Caco-2 (cell line): ENCODE measurements around the gene GNPTAB. TPM values are rescaled to one million over a fixed set of nuclear protein-coding genes. Genes with fewer than 3 reads are reported as not detected.

Source experiments
- BruUV-seq: library from RNA; stranded (reverse); fragments of 400-500 nt; replicated peaks from 2 replicates; lab custom pipeline; 2021; lab: Mats Ljungman, UMichigan
- CTCF ChIA-PET: fragments of 300-600 bp; sonication (Branson Sonifier 250); formaldehyde crosslinking; loops from one replicate; lab custom pipeline; 2022; ENCODE audit warnings: antibody characterized with exemption; lab: Charles Lee
- POLR2A ChIA-PET: fragments of 300-600 bp; sonication (Branson Sonifier 250); formaldehyde crosslinking; loops from one replicate; lab custom pipeline; 2022; ENCODE audit warnings: antibody characterized with exemption; lab: Charles Lee
- DNase-seq, 2 experiments: peaks; one replicate each; pipeline versions ENCODE4 v3.0.0 to v3.0.0-alpha.2; 2020 to 2022
- H3K27me3 ChIP-seq: replicated peaks from 2 replicates; pipeline ENCODE4 v1.6.0; 2011; ENCODE audit warnings: low read length; ENCODE audit not compliant: control insufficient read depth, insufficient read depth
- H3K36me3 ChIP-seq: 2 replicates; pipeline ENCODE4 v1.5.1; 2011; ENCODE audit warnings: low read length; ENCODE audit not compliant: control insufficient read depth, insufficient read depth
- H3K4me1 ChIP-seq: fragments of 250-450 bp; sonication (Bioruptor Pico); 2 replicates; pipeline ENCODE4 v1.5.1; 2020; ENCODE audit warnings: mild to moderate bottlenecking
- H3K4me3 ChIP-seq: 2 replicates; pipeline ENCODE4 v1.5.1; 2011; ENCODE audit warnings: low read depth, mild to moderate bottlenecking, control low read depth, low read length
- H3K9me3 ChIP-seq: fragments of 250-450 bp; sonication (Bioruptor Pico); 2 replicates; pipeline ENCODE4 v1.5.1; 2020; ENCODE audit warnings: mild to moderate bottlenecking, moderate library complexity
- H3K27ac Mint-ChIP-seq: one replicate; pipeline ENCODE4 v1.8.0; 2022; ENCODE audit warnings: mixed read lengths; ENCODE audit not compliant: unreplicated experiment
- H3K27me3 Mint-ChIP-seq: one replicate; pipeline ENCODE4 v1.8.0; 2022; ENCODE audit warnings: mixed read lengths; ENCODE audit not compliant: insufficient read depth, unreplicated experiment
- H3K36me3 Mint-ChIP-seq: one replicate; pipeline ENCODE4 v1.8.0; 2022; ENCODE audit warnings: mild to moderate bottlenecking, mixed read lengths; ENCODE audit not compliant: insufficient read depth, unreplicated experiment
- H3K4me1 Mint-ChIP-seq: one replicate; pipeline ENCODE4 v1.8.0; 2022; ENCODE audit warnings: low read depth, mixed read lengths; ENCODE audit not compliant: unreplicated experiment
- H3K4me3 Mint-ChIP-seq: one replicate; pipeline ENCODE4 v1.8.0; 2022; ENCODE audit warnings: mild to moderate bottlenecking, moderate library complexity, mixed read lengths; ENCODE audit not compliant: unreplicated experiment
- H3K9me3 Mint-ChIP-seq: one replicate; pipeline ENCODE4 v1.8.0; 2022; ENCODE audit warnings: mixed read lengths; ENCODE audit not compliant: unreplicated experiment
- CTCF ChIP-seq, 2 experiments: fragments of 200-600 bp in 1 of 2; IDR thresholded peaks; 1 replicate in 1 of 2; 2 replicates in 1 of 2; pipeline versions ENCODE4 v1.5.1 to v1.8.0; 2011 to 2022; ENCODE audit warnings: antibody characterized with exemption in 1 of 2, control low read depth in 1 of 2, inconsistent platforms in 1 of 2, low read depth in 1 of 2, low read length in 1 of 2, mild to moderate bottlenecking in 1 of 2, moderate library complexity in 1 of 2; ENCODE audit not compliant: insufficient read depth in 1 of 2, severe bottlenecking in 1 of 2, unreplicated experiment in 1 of 2
- intact Hi-C: fragments of 100-400 bp; cut with micrococcal nuclease; formaldehyde crosslinking; loops from one replicate; pipeline ENCODE4 v1.10.0; 2022; ENCODE audit not compliant: unreplicated experiment
- total RNA-seq: library from RNA; stranded (reverse); gene quantifications from 2 replicates; pipeline ENCODE4 v1.2.3, GENCODE V29; 2022

GNPTAB gene
- total RNA-seq, 1 experiment from 2014 or later = 39.1 TPM

DNA sequence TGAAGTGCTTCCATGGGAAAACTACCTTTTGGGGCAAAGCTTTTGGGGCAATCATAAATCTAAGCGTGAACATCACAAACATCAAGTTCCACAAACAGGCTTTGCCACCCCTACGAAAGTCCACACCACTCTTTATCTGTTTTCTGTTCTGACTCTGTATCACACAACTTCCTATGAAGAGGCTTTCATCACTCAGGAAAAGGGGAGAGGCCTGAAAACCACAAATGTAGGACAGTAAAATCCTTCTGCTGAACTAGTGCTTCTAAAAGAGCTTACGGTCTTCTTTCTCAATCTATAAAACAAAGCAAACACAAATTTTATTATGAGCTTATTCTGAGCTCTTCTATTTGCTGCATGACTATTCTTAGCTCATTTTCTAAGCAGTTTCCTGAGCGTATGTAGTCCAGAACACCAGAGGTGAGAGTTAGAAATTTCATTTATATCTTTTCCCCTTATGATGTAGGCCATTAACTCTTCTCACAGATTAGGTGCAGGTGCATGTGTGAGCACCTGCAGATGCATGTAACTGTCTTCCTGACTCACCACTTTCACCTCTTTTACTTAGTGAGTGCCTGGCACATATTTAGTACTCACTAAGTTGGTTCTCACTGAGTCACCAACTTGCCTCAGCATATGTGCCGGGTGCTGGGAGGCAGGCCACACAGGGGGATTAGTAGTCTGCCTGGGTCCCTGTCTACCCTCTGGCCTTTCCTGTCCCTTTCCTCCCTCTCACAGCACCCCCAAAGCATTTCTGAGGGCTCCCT is 58.6 kb downstream of the GNPTAB start:
- Histone ChIP-seq H3K27me3 (no peaks in the 10 kb centered on the region), H3K4me3 (no peak overlapping the region), H3K36me3 (no peaks in the 10 kb centered on the region), H3K9me3 (no peaks in the 10 kb centered on the region), H3K4me1 (no peaks in the 10 kb centered on the region)
- POLR2A ChIA-PET = no interaction called here
- no peaks in the 10 kb centered on the region for H3K9me3 Mint-ChIP-seq
- no peaks in the 10 kb centered on the region for H3K27me3 Mint-ChIP-seq
- TF ChIP-seq CTCF (IDR thresholded peaks at IDR 0.05; ENCODE audit: insufficient read depth in 1 of 2, low read depth in 1 of 2, low read length in 1 of 2, severe bottlenecking in 1 of 2, unreplicated experiment in 1 of 2) = no peak
- intact Hi-C loops = loop anchor here (2.0 to 5.0 kb wide), 2 partner anchors 165 to 357 kb away; no protein-coding TSS in a partner anchor
- BruUV-seq = no TSS peak
- DNase-seq = no peak
- no peak overlapping the region for H3K4me3 Mint-ChIP-seq
- CTCF ChIA-PET = interaction anchor here (2.7 kb wide), 1 partner anchor 59 kb away, joined by 34 read pairs; the partner anchor contains the start of gene GNPTAB
- peaks cover 20% of the 10 kb centered on the region for H3K36me3 Mint-ChIP-seq
- H3K4me1 Mint-ChIP-seq = peaks cover 10% of the 10 kb centered on the region
- no peak overlapping the region for H3K27ac Mint-ChIP-seq

DNA sequence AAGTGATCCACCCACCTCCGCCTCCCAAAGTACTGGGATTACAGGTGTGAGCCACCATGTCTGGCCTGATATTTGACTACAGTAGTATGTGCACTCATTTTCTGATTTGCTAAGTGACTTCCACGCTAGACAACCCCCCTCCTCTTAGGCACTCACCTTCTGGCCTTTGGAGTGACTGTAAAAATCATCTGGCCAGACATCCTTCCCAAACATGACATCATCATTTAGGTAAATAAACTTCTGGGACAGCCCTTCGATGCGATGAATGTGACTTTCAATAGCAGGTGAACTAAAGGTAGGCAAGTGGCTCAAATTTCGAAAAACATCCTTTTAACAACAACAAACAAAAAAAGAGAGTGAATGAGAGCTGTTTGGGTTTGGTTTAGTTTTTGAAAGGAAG is 60.9 kb downstream of the GNPTAB start:
- Mint-ChIP-seq H3K27me3 (no peaks in the 10 kb centered on the region), H3K4me1 (peaks cover 10% of the 10 kb centered on the region), H3K9me3 (no peaks in the 10 kb centered on the region), H3K27ac (peak overlapping the region; percentile 18), H3K36me3 (peaks cover 14% of the 10 kb centered on the region), H3K4me3 (no peak overlapping the region)
- no peaks in the 10 kb centered on the region for H3K9me3 ChIP-seq
- ChIA-PET CTCF (no interaction called here), POLR2A (interaction anchor here (0.5 kb wide), 1 partner anchor 66 kb away, joined by 4 read pairs; no protein-coding TSS in a partner anchor)
- intact Hi-C loops = loop anchor here (5.0 kb wide), 1 partner anchor 167 kb away; no protein-coding TSS in a partner anchor
- H3K4me3 ChIP-seq = no peak overlapping the region
- H3K4me1 ChIP-seq = no peaks in the 10 kb centered on the region
- no peak for TF ChIP-seq CTCF (IDR thresholded peaks at IDR 0.05; ENCODE audit: insufficient read depth in 1 of 2, low read depth in 1 of 2, low read length in 1 of 2, severe bottlenecking in 1 of 2, unreplicated experiment in 1 of 2)
- BruUV-seq = no TSS peak
- no peaks in the 10 kb centered on the region for H3K27me3 ChIP-seq
- DNase-seq = no peak
- H3K36me3 ChIP-seq = no peaks in the 10 kb centered on the region

DNA sequence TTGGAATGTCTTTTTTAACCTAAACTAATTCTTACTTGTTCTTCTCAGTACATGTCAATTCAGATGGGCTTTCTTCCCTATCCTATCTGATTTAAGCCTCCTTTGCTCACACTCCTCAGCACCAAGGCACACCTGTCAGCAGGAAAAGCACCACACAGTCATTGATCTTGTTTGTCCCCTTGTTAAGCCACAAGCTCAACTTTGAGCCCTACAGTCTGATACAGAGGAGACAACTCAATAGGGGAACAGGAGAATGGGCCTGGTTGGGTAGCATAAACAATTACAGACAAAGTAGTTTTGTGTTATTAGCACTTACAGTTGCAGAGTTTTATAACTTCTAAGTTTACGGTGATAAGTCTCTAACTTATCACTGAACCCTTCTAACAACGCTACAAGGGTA is 62.0 kb downstream of the GNPTAB start:
- H3K27ac Mint-ChIP-seq = no peak overlapping the region
- ChIA-PET POLR2A (no interaction called here), CTCF (no interaction called here)
- TF ChIP-seq CTCF (IDR thresholded peaks at IDR 0.05; ENCODE audit: insufficient read depth in 1 of 2, low read depth in 1 of 2, low read length in 1 of 2, severe bottlenecking in 1 of 2, unreplicated experiment in 1 of 2) = no peak
- no TSS peak for BruUV-seq
- no peak overlapping the region for H3K4me3 ChIP-seq
- H3K9me3 Mint-ChIP-seq = no peaks in the 10 kb centered on the region
- H3K27me3 Mint-ChIP-seq = no peaks in the 10 kb centered on the region
- no peaks in the 10 kb centered on the region for H3K27me3 ChIP-seq
- H3K4me1 Mint-ChIP-seq = peaks cover 16% of the 10 kb centered on the region
- no peak for DNase-seq
- H3K4me1 ChIP-seq = no peaks in the 10 kb centered on the region
- peaks cover 14% of the 10 kb centered on the region for H3K36me3 Mint-ChIP-seq
- no peaks in the 10 kb centered on the region for H3K9me3 ChIP-seq
- intact Hi-C loops = no loop called here
- no peaks in the 10 kb centered on the region for H3K36me3 ChIP-seq
- H3K4me3 Mint-ChIP-seq = no peak overlapping the region
